ENCODE measurements around the gene NKPD1. TPM values are rescaled to one million over a fixed set of nuclear protein-coding genes. Genes with fewer than 3 reads are reported as not detected.
A peak's percentile ranks its signal among the peaks of the same experiment; 100 is the strongest.

The NKPD1 gene
- total RNA-seq, 4 donors from 2014 or later: 1.1 to 4.2 (median 2.9) TPM

DNA sequence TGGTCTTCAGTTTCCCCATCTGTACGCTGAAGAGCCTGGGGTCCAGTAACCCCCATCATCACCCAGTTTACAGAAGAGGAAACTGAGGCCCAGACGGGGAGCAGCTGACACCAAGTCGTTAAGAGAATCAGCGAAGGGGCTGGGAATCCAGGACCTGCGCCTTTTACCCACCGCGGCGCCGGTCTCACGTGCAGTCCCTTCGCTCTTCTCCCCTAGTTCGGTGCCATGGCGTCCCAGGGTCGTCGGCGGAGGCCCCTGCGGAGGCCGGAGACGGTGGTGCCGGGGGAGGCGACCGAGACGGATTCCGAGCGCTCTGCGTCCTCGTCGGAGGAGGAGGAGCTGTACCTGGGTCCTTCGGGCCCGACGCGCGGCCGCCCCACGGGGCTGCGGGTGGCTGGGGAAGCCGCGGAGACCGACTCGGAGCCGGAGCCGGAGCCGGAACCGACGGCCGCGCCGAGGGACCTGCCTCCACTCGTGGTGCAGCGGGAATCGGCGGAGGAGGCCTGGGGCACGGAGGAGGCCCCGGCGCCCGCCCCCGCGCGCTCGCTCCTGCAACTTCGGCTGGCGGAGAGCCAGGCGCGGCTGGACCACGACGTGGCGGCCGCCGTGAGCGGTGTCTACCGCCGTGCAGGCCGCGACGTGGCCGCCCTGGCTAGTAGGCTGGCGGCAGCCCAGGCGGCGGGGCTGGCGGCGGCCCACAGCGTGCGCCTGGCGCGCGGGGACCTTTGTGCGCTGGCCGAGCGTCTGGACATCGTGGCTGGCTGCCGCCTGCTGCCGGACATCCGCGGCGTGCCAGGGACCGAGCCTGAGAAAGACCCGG lies 18.5 kb upstream of the NKPD1 start:
- DNase-seq: no peak
- H3K9me3 ChIP-seq: no peaks in the 10 kb centered on the region
- TF ChIP-seq, protein P1, sequence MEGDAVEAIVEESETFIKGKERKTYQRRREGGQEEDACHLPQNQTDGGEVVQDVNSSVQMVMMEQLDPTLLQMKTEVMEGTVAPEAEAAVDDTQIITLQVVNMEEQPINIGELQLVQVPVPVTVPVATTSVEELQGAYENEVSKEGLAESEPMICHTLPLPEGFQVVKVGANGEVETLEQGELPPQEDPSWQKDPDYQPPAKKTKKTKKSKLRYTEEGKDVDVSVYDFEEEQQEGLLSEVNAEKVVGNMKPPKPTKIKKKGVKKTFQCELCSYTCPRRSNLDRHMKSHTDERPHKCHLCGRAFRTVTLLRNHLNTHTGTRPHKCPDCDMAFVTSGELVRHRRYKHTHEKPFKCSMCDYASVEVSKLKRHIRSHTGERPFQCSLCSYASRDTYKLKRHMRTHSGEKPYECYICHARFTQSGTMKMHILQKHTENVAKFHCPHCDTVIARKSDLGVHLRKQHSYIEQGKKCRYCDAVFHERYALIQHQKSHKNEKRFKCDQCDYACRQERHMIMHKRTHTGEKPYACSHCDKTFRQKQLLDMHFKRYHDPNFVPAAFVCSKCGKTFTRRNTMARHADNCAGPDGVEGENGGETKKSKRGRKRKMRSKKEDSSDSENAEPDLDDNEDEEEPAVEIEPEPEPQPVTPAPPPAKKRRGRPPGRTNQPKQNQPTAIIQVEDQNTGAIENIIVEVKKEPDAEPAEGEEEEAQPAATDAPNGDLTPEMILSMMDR (IDR thresholded peaks at IDR 0.05): no peak
- TF ChIP-seq POLR2A (IDR thresholded peaks at IDR 0.05): no peak
- H3K27ac ChIP-seq: peak overlapping the region; percentile 89 to 98 (median 96)
- intact Hi-C loops (cut with DNase I): no loop called here
- peaks cover 0 to 17% (median 3%) of the 10 kb centered on the region in 3 donors for H3K36me3 ChIP-seq
- no peaks in the 10 kb centered on the region for H3K27me3 ChIP-seq
- peaks cover 26 to 66% (median 28%) of the 10 kb centered on the region in 3 donors for H3K4me1 ChIP-seq
- 0 to 2% methylated on average over 8 to 13 of the region's 97 CpGs for WGBS, 2 donors
- peak overlapping the region; percentile 70 to 94 (median 86) for H3K4me3 ChIP-seq

DNA sequence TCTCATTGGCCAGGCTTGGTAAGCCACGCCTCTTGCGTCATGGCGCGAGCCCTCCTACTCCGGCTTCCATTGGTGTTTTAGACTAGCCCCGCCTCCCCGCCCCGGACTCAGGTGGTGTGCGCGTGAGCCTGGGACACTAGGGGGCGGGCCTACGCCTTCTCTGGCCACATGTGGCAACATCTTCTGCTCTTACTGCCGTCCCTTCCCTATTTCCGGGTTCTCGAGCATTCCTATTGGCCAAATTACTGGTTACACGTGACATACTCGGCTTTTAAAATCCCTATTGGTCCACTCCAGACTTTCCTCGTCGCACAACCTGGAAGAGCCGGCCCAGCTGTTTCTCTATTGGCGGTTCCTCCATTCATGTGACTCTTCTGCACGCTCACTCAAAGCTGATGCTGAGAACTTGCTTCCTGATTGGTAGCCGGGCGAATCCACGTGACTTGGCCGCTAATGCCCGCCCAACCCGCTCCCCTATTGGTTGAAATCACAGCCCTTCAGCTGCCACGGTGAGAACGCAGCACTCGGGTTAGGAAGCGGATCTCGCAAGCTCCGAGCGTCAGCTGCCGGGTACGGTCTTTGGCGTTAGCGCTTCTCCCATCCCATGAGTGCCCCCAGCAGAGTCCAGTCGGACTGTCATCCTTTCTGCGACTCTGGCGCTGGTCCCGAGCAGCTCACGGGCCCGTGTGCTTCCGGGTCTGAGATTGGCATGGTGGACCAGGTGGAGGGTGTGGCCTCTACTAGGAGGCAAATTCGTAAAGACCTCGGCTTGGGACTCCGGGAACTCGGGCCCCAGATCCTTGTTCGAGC lies 17.7 kb upstream of the NKPD1 start, which contains the start of gene BLOC1S3:
BLOC1S3 (plus strand) TSS at position 523 of the 810 bp plus-strand sequence. CDS start 513 bp downstream, outside the sequence.
- peak in 2 of 4 donors; percentile 87 to 91 for TF ChIP-seq POLR2A (IDR thresholded peaks at IDR 0.05)
- TF ChIP-seq, protein P1 (IDR thresholded peaks at IDR 0.05): peak; percentile 19 to 72 (median 44)
- peak within 1 kb of the TSS; percentile 70 to 94 (median 86) for H3K4me3 ChIP-seq
- 0% methylated on average over 25 to 34 of the region's 51 CpGs for WGBS, 2 donors
- peak within 1 kb of the TSS; percentile 95 to 99 (median 98) for H3K27ac ChIP-seq
- no peaks in the 10 kb centered on the region for H3K27me3 ChIP-seq
- H3K4me1 ChIP-seq: peaks cover 26 to 66% (median 28%) of the 10 kb centered on the region in 3 donors
- DNase-seq: peak; percentile 100
- no peaks in the 10 kb centered on the region for H3K9me3 ChIP-seq
- H3K36me3 ChIP-seq: peaks cover 0 to 17% (median 3%) of the 10 kb centered on the region in 3 donors
- intact Hi-C loops (cut with DNase I): no loop called here

DNA sequence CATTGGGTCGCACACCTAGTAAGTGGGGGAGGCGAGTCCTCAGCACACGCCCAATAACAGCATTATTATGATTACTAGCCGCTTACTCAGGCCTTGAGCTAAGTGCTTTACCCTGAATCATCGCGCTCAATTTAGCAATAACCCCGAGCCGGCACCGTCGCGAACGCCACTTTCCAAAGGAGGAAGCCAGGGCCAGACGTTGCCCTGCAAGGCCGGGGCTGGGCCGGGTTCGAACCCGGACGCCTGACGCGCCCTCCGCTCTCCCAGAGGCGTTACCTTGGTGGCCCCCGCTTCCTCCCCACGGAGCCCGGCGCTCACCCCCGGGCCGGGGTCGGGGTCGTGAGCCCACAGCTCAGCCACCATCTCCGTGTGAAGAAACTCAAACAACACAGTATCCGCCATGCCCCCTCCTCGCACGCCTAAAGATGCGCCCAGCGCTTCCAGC lies 17.1 kb upstream of the NKPD1 start, which contains the start of gene TRAPPC6A:
TRAPPC6A (minus strand) TSS at position 421 of the 445 bp plus-strand sequence; CDS start at position 402, 19 bp downstream.
- Histone ChIP-seq H3K27me3 (no peaks in the 10 kb centered on the region), H3K27ac (peak within 1 kb of the TSS; percentile 95 to 99 (median 98)), H3K4me3 (peak within 1 kb of the TSS; percentile 70 to 94 (median 86)), H3K36me3 (peaks cover 0 to 17% (median 3%) of the 10 kb centered on the region in 3 donors), H3K9me3 (no peaks in the 10 kb centered on the region), H3K4me1 (peaks cover 26 to 65% (median 28%) of the 10 kb centered on the region in 3 donors)
- intact Hi-C loops (cut with DNase I): no loop called here
- DNase-seq: no peak
- 0 to 2% methylated on average over 6 to 29 of the region's 36 CpGs for WGBS, 2 donors
- peak in 3 of 4 donors; percentile 64 to 79 (median 71) for TF ChIP-seq POLR2A (IDR thresholded peaks at IDR 0.05)
- TF ChIP-seq, protein P1 (IDR thresholded peaks at IDR 0.05): no peak

DNA sequence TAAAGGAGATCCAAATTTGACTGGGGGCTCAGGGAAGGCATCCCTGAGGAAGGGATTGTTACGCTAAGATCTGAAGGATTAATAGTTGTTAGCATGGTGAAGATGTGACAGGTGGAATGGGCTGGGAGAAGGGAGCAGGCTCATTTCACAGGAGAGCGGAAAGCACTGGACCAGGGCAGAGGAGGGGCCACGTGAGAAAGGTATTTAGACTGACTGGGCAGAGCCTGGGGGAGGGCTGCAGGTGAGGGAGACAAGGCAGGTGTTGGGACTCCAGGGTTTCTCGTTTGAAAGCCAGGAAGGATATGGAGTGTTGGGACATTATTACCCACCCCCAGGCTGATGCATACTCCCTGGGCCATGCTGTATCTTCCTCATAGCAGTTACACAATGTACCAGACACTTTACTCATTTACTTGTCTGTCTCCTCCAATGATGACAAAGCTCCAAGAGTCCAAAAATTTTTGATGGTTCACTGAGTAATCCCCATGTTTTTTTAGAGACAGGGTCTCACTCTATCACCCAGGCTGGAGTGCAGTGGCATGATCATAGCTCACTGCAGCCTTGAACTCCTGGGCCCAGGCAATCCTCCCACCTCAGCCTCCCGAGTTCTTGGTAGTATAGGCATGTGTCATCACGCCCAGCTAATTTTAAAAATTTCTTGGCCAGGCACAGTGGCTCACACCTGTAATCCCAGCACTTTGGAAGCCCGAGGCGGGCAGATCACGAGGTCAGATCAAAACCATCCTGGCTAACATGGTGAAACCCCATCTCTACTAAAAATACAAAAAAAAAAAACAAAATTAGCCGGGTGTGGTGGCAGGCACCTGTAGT lies 14.9 kb upstream of the NKPD1 start:
- Histone ChIP-seq H3K4me3 (no peak overlapping the region), H3K36me3 (no peaks in the 10 kb centered on the region), H3K4me1 (peaks cover 27 to 62% (median 32%) of the 10 kb centered on the region in 3 donors), H3K27ac (no peak overlapping the region), H3K9me3 (no peaks in the 10 kb centered on the region), H3K27me3 (no peaks in the 10 kb centered on the region)
- no peak for DNase-seq
- intact Hi-C loops (cut with DNase I): no loop called here
- 49 to 67% methylated on average over 7 of the region's 10 CpGs for WGBS, 2 donors
- no peak for TF ChIP-seq POLR2A (IDR thresholded peaks at IDR 0.05)
- TF ChIP-seq, protein P1 (IDR thresholded peaks at IDR 0.05): no peak
